HepG2 (cell line): ENCODE data around the gene ATP8B4.

Experiments used
- ASH2L ChIP-seq: fragments of 300-600, 200-600 bp; sonication (generic); IDR thresholded peaks from 2 replicates; pipeline ENCODE4 v1.7.0; 2017; ENCODE audit warnings: low read depth, mild to moderate bottlenecking, moderate library complexity, mixed read lengths, low read length; ENCODE audit not compliant: insufficient read length
- EZH2 ChIP-seq: conservative IDR thresholded peaks from 2 replicates; pipeline ENCODE4 v1.6.1; 2012; ENCODE audit warnings: mild to moderate bottlenecking, low read depth, low read length, moderate library complexity
- KLF13 ChIP-seq: sonication (generic); formaldehyde crosslinking; IDR thresholded peaks from 2 replicates; pipeline ENCODE4 v1.4.0; 2020; ENCODE audit warnings: mild to moderate bottlenecking, missing genetic modification reagents
- POLR2A ChIP-seq, 2 experiments: IDR thresholded peaks; 2 replicates each; pipeline ENCODE4 v1.6.1; 2011; ENCODE audit warnings: low read depth in 2 of 2, low read length in 2 of 2, mild to moderate bottlenecking in 1 of 2, moderate library complexity in 1 of 2; ENCODE audit not compliant: insufficient read depth in 1 of 2
- RAD51 ChIP-seq: fragments of 450-650 bp; IDR thresholded peaks from 2 replicates; pipeline ENCODE4 v1.6.1; 2016; ENCODE audit warnings: borderline replicate concordance
- REPIN1 ChIP-seq: sonication (generic); formaldehyde crosslinking; IDR thresholded peaks from 2 replicates; pipeline ENCODE4 v1.8.0; 2022; ENCODE audit warnings: missing genetic modification reagents, low read depth, mild to moderate bottlenecking, borderline replicate concordance
- ZFX ChIP-seq: sonication (generic); formaldehyde crosslinking; IDR thresholded peaks from 2 replicates; pipeline ENCODE4 v1.4.0; 2020; ENCODE audit warnings: mild to moderate bottlenecking, low read depth, missing genetic modification reagents, moderate library complexity
- ZNF468 ChIP-seq: sonication (generic); formaldehyde crosslinking; IDR thresholded peaks from 2 replicates; pipeline ENCODE4 v1.8.0; 2022; ENCODE audit warnings: mild to moderate bottlenecking, moderate library complexity, missing genetic modification reagents
- ZNF703 ChIP-seq: sonication (generic); formaldehyde crosslinking; IDR thresholded peaks from 2 replicates; pipeline ENCODE4 v1.5.1; 2020; ENCODE audit warnings: missing genetic modification reagents, mild to moderate bottlenecking, moderate library complexity, borderline replicate concordance
- TF ChIP-seq, protein P1 (sequence below): IDR thresholded peaks from 2 replicates; pipeline ENCODE4 v1.6.1; 2012; ENCODE audit warnings: inconsistent platforms
- TF ChIP-seq, protein P2 (sequence below), 2 experiments: sonication (generic) in 1 of 2; formaldehyde crosslinking in 1 of 2; IDR thresholded peaks; 2 replicates each; pipeline versions ENCODE4 v1.5.1 to v1.6.1; 2011 to 2020; ENCODE audit warnings: borderline replicate concordance in 1 of 2, low read depth in 1 of 2, low read length in 1 of 2, mild to moderate bottlenecking in 1 of 2, missing genetic modification reagents in 1 of 2, moderate library complexity in 1 of 2
- TF ChIP-seq, protein P3 (sequence below): sonication (generic); formaldehyde crosslinking; IDR thresholded peaks from 2 replicates; pipeline ENCODE4 v1.4.0; 2020; ENCODE audit warnings: missing genetic modification reagents, mild to moderate bottlenecking, borderline replicate concordance
- TF ChIP-seq, protein P4 (sequence below): sonication (generic); formaldehyde crosslinking; IDR thresholded peaks from 2 replicates; pipeline ENCODE4 v1.5.0; 2020; ENCODE audit warnings: mild to moderate bottlenecking, missing genetic modification reagents, moderate library complexity
- TF ChIP-seq, protein P5 (sequence below): sonication (generic); formaldehyde crosslinking; IDR thresholded peaks from 2 replicates; pipeline ENCODE4 v1.9.0; 2021; ENCODE audit warnings: missing genetic modification reagents, borderline replicate concordance

DNA sequence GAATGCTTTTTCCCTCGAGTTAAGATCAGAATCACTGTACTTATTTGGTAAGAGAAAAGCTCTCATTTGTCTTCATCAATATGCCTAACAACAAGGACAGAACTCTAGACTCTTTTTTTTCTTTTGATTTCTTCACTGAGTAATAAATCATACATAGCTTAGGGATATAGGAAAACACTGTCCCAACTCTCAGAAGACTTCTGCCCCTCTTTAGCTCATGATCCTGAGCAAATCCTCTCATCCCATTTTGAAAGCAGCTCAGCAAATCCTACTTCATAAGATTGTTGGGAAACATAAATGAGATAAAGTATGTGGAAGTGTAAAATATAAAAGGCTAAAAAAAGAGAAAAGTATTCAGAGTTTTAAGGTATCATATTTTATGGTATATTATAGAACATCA, 141.7 kb downstream of the ATP8B4 start:
- TF ChIP-seq, protein P1, sequence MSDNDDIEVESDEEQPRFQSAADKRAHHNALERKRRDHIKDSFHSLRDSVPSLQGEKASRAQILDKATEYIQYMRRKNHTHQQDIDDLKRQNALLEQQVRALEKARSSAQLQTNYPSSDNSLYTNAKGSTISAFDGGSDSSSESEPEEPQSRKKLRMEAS: no peak
- TF ChIP-seq RAD51: no peak
- no peak for TF ChIP-seq REPIN1 (CRISPR knock-in tag)
- TF ChIP-seq, protein P2, sequence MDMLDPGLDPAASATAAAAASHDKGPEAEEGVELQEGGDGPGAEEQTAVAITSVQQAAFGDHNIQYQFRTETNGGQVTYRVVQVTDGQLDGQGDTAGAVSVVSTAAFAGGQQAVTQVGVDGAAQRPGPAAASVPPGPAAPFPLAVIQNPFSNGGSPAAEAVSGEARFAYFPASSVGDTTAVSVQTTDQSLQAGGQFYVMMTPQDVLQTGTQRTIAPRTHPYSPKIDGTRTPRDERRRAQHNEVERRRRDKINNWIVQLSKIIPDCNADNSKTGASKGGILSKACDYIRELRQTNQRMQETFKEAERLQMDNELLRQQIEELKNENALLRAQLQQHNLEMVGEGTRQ (IDR thresholded peaks at IDR 0.05; ENCODE audit: low read depth, low read length): no peak
- TF ChIP-seq, protein P2 (CRISPR knock-in tag; IDR thresholded peaks at IDR 0.05; ENCODE audit: borderline replicate concordance): no peak
- no peak for TF ChIP-seq ASH2L
- no peak for TF ChIP-seq EZH2
- TF ChIP-seq POLR2A (IDR thresholded peaks at IDR 0.05; ENCODE audit: insufficient read depth in 1 of 2, low read depth in 2 of 2, low read length in 2 of 2): no peak
- TF ChIP-seq ZNF703: no peak
- no peak for TF ChIP-seq ZFX (CRISPR knock-in tag)
- TF ChIP-seq, protein P3, sequence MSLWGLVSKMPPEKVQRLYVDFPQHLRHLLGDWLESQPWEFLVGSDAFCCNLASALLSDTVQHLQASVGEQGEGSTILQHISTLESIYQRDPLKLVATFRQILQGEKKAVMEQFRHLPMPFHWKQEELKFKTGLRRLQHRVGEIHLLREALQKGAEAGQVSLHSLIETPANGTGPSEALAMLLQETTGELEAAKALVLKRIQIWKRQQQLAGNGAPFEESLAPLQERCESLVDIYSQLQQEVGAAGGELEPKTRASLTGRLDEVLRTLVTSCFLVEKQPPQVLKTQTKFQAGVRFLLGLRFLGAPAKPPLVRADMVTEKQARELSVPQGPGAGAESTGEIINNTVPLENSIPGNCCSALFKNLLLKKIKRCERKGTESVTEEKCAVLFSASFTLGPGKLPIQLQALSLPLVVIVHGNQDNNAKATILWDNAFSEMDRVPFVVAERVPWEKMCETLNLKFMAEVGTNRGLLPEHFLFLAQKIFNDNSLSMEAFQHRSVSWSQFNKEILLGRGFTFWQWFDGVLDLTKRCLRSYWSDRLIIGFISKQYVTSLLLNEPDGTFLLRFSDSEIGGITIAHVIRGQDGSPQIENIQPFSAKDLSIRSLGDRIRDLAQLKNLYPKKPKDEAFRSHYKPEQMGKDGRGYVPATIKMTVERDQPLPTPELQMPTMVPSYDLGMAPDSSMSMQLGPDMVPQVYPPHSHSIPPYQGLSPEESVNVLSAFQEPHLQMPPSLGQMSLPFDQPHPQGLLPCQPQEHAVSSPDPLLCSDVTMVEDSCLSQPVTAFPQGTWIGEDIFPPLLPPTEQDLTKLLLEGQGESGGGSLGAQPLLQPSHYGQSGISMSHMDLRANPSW (CRISPR knock-in tag): no peak
- TF ChIP-seq, protein P4, sequence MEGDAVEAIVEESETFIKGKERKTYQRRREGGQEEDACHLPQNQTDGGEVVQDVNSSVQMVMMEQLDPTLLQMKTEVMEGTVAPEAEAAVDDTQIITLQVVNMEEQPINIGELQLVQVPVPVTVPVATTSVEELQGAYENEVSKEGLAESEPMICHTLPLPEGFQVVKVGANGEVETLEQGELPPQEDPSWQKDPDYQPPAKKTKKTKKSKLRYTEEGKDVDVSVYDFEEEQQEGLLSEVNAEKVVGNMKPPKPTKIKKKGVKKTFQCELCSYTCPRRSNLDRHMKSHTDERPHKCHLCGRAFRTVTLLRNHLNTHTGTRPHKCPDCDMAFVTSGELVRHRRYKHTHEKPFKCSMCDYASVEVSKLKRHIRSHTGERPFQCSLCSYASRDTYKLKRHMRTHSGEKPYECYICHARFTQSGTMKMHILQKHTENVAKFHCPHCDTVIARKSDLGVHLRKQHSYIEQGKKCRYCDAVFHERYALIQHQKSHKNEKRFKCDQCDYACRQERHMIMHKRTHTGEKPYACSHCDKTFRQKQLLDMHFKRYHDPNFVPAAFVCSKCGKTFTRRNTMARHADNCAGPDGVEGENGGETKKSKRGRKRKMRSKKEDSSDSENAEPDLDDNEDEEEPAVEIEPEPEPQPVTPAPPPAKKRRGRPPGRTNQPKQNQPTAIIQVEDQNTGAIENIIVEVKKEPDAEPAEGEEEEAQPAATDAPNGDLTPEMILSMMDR (CRISPR knock-in tag): no peak
- TF ChIP-seq, protein P5, sequence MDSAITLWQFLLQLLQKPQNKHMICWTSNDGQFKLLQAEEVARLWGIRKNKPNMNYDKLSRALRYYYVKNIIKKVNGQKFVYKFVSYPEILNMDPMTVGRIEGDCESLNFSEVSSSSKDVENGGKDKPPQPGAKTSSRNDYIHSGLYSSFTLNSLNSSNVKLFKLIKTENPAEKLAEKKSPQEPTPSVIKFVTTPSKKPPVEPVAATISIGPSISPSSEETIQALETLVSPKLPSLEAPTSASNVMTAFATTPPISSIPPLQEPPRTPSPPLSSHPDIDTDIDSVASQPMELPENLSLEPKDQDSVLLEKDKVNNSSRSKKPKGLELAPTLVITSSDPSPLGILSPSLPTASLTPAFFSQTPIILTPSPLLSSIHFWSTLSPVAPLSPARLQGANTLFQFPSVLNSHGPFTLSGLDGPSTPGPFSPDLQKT (CRISPR knock-in tag): no peak
- TF ChIP-seq ZNF468 (CRISPR knock-in tag): no peak
- no peak for TF ChIP-seq KLF13 (CRISPR knock-in tag)
